Smooth muscle cell (in vitro differentiated cells): Measurements from ENCODE around the gene SLC22A6. TPM values are rescaled to one million over a fixed set of nuclear protein-coding genes. Genes with fewer than 3 reads are reported as not detected.

Experiments used
- DNase-seq: peaks from one replicate; lab custom pipeline; 2025; ENCODE audit not compliant: unreplicated experiment; lab: John Stamatoyannopoulos, UW
- H2AFZ ChIP-seq: fragments of 200-600 bp; sonication (generic); 2 replicates; pipeline ENCODE4 v1.6.0; 2016; ENCODE audit warnings: antibody characterized with exemption, low read depth, mild to moderate bottlenecking
- H3F3A ChIP-seq: fragments of 200-600 bp; sonication (generic); 2 replicates; pipeline ENCODE4 v1.6.0; 2017; ENCODE audit warnings: antibody characterized with exemption, low read depth
- H3K27ac ChIP-seq: fragments of 200-600 bp; sonication (generic); 2 replicates; pipeline ENCODE4 v1.5.1; 2016; ENCODE audit warnings: low read depth, mild to moderate bottlenecking
- H3K27me3 ChIP-seq: fragments of 200-600 bp; sonication (generic); 2 replicates; pipeline ENCODE4 v1.6.1; 2016; ENCODE audit warnings: low read depth, mild to moderate bottlenecking
- H3K36me3 ChIP-seq: fragments of 200-600 bp; sonication (generic); 2 replicates; pipeline ENCODE4 v1.5.1; 2016; ENCODE audit warnings: low read depth
- H3K4me1 ChIP-seq: fragments of 200-600 bp; sonication (generic); 2 replicates; pipeline ENCODE4 v1.5.1; 2016; ENCODE audit warnings: low read depth
- H3K4me2 ChIP-seq: fragments of 200-600 bp; sonication (generic); 2 replicates; pipeline ENCODE4 v1.6.0; 2016; ENCODE audit warnings: mild to moderate bottlenecking
- H3K4me3 ChIP-seq: fragments of 200-600 bp; sonication (generic); 2 replicates; pipeline ENCODE4 v1.5.1; 2016; ENCODE audit warnings: mild to moderate bottlenecking
- H3K79me2 ChIP-seq: fragments of 200-600 bp; sonication (generic); 2 replicates; pipeline ENCODE4 v1.6.0; 2016; ENCODE audit warnings: low read depth, mild to moderate bottlenecking
- H3K9ac ChIP-seq: fragments of 200-600 bp; sonication (generic); 2 replicates; pipeline ENCODE4 v1.6.0; 2016; ENCODE audit warnings: low read depth
- H3K9me3 ChIP-seq: fragments of 200-600 bp; sonication (generic); replicated peaks from 2 replicates; pipeline ENCODE4 v1.5.1; 2016; ENCODE audit warnings: low read depth
- H4K20me1 ChIP-seq: fragments of 200-600 bp; sonication (generic); 2 replicates; pipeline ENCODE4 v1.6.0; 2016; ENCODE audit warnings: low read depth
- CTCF ChIP-seq: fragments of 200-600 bp; sonication (generic); IDR thresholded peaks from 2 replicates; pipeline ENCODE4 v1.5.1; 2017; ENCODE audit warnings: borderline replicate concordance, mild to moderate bottlenecking, antibody characterized with exemption; ENCODE audit not compliant: insufficient read depth, poor library complexity, severe bottlenecking
- WGBS: methylation state at CpG from one replicate; pipeline ENCODE4 v1.1.7; 2016; ENCODE audit warnings: low lambda C conversion rate; 5-methylcytosine and 5-hydroxymethylcytosine counted together
- polyA plus RNA-seq: library from polyadenylated mRNA; unstranded; fragments of >200 nt; fragmentation: Nextera tagmentation; extraction: Ambion mirVana; gene quantifications from 2 replicates; pipeline ENCODE4 v1.2.1, GENCODE V29; 2016
- total RNA-seq: library from RNA; depleted of rRNA; stranded (reverse); fragments of >200 nt; gene quantifications from 2 replicates; pipeline ENCODE4 v1.2.3, GENCODE V29; 2014

Gene SLC22A6
- total and polyA plus RNA-seq, 2 experiments from 2014 or later: not detected

GRCh38 chr11:62983536-62984199 is 1.1 kb downstream of the SLC22A6 start:
- no peak for TF ChIP-seq CTCF
- no peaks in the 10 kb centered on the region for H3K27me3 ChIP-seq
- no peaks in the 10 kb centered on the region for H3K9me3 ChIP-seq
- H3K36me3 ChIP-seq: no peaks in the 10 kb centered on the region
- H3K27ac ChIP-seq: no peak overlapping the region
- H3K9ac ChIP-seq: no peak overlapping the region
- no peak overlapping the region for H3K4me2 ChIP-seq
- no peak overlapping the region for H3K4me3 ChIP-seq
- no peak overlapping the region for H2AFZ ChIP-seq
- no peaks in the 10 kb centered on the region for H4K20me1 ChIP-seq
- no peaks in the 10 kb centered on the region for H3F3A ChIP-seq
- no peak for DNase-seq
- no peaks in the 10 kb centered on the region for H3K79me2 ChIP-seq
- H3K4me1 ChIP-seq: no peaks in the 10 kb centered on the region
- 92% methylated on average over 10 of the region's 13 CpGs for WGBS

- no peak overlapping the region for H3K27ac ChIP-seq
- no peak overlapping the region for H3K4me3 ChIP-seq
- H3K9ac ChIP-seq: no peak overlapping the region
- H3F3A ChIP-seq: no peaks in the 10 kb centered on the region
- no peaks in the 10 kb centered on the region for H3K4me1 ChIP-seq
- no peaks in the 10 kb centered on the region for H3K79me2 ChIP-seq
- H2AFZ ChIP-seq: no peak overlapping the region
- no peak overlapping the region for H3K4me2 ChIP-seq
- no peaks in the 10 kb centered on the region for H3K36me3 ChIP-seq
- no peaks in the 10 kb centered on the region for H3K27me3 ChIP-seq
- no peak for TF ChIP-seq CTCF
- H4K20me1 ChIP-seq: no peaks in the 10 kb centered on the region
- 78% methylated on average over 7 of the region's 7 CpGs for WGBS
- H3K9me3 ChIP-seq: no peaks in the 10 kb centered on the region
- no peak for DNase-seq
Measured at GRCh38 chr11:62981743-62982142, 3.0 kb downstream of the SLC22A6 start.

GRCh38 chr11:62980133-62980760 is 4.5 kb downstream of the SLC22A6 start:
- no peak overlapping the region for H3K4me2 ChIP-seq
- no peak overlapping the region for H3K9ac ChIP-seq
- H3K79me2 ChIP-seq: no peaks in the 10 kb centered on the region
- H4K20me1 ChIP-seq: no peaks in the 10 kb centered on the region
- DNase-seq: no peak
- peaks cover 2% of the 10 kb centered on the region for H3K27me3 ChIP-seq
- H3K36me3 ChIP-seq: no peaks in the 10 kb centered on the region
- 45% methylated on average over 1 of the region's 1 CpG for WGBS
- H3K27ac ChIP-seq: no peak overlapping the region
- no peak overlapping the region for H2AFZ ChIP-seq
- TF ChIP-seq CTCF: no peak
- no peaks in the 10 kb centered on the region for H3F3A ChIP-seq
- no peaks in the 10 kb centered on the region for H3K9me3 ChIP-seq
- no peaks in the 10 kb centered on the region for H3K4me1 ChIP-seq
- no peak overlapping the region for H3K4me3 ChIP-seq

GRCh38 chr11:62976109-62976508 is 8.7 kb downstream of the SLC22A6 start:
- H3K4me3 ChIP-seq: no peak overlapping the region
- H2AFZ ChIP-seq: no peak overlapping the region
- no peak overlapping the region for H3K4me2 ChIP-seq
- no peaks in the 10 kb centered on the region for H4K20me1 ChIP-seq
- H3K27me3 ChIP-seq: peaks cover 4% of the 10 kb centered on the region
- no peaks in the 10 kb centered on the region for H3K36me3 ChIP-seq
- 88% methylated on average over 5 of the region's 5 CpGs for WGBS
- no peak overlapping the region for H3K27ac ChIP-seq
- no peak for DNase-seq
- no peak overlapping the region for H3K9ac ChIP-seq
- H3F3A ChIP-seq: no peaks in the 10 kb centered on the region
- no peak for TF ChIP-seq CTCF
- no peaks in the 10 kb centered on the region for H3K79me2 ChIP-seq
- H3K9me3 ChIP-seq: no peaks in the 10 kb centered on the region
- no peaks in the 10 kb centered on the region for H3K4me1 ChIP-seq
